NT2/D1 (cell line): ENCODE data around the gene PPY.

Experiments used
- DNase-seq: peaks from one replicate; pipeline ENCODE4 v3.0.0-alpha.2; 2011; ENCODE audit warnings: low read depth, low spot score
- H3K27me3 ChIP-seq: 2 replicates; pipeline ENCODE4 v1.6.0; 2011; ENCODE audit warnings: mild to moderate bottlenecking; ENCODE audit not compliant: insufficient read length, insufficient read depth
- H3K36me3 ChIP-seq: 2 replicates; pipeline ENCODE4 v1.6.1; 2011; ENCODE audit warnings: mild to moderate bottlenecking, low read length, mixed read lengths; ENCODE audit not compliant: insufficient read depth, insufficient read length
- H3K4me1 ChIP-seq: 2 replicates; pipeline ENCODE4 v1.5.1; 2011; ENCODE audit not compliant: insufficient read depth, insufficient read length
- H3K4me3 ChIP-seq: 2 replicates; pipeline ENCODE4 v1.5.1; 2011; ENCODE audit warnings: low read depth; ENCODE audit not compliant: insufficient read length
- H3K9ac ChIP-seq: 2 replicates; pipeline ENCODE4 v1.6.0; 2011; ENCODE audit warnings: low read depth; ENCODE audit not compliant: insufficient read length
- H3K9me3 ChIP-seq: 2 replicates; pipeline ENCODE4 v1.5.1; 2011; ENCODE audit warnings: mild to moderate bottlenecking, low read length; ENCODE audit not compliant: insufficient read depth
- SUZ12 ChIP-seq: IDR thresholded peaks from 2 replicates; pipeline ENCODE4 v1.6.1; 2011; ENCODE audit not compliant: insufficient read length, insufficient read depth; ENCODE audit errors: extremely low read depth
- YY1 ChIP-seq: IDR thresholded peaks from 2 replicates; pipeline ENCODE4 v1.6.1; 2011; ENCODE audit not compliant: insufficient read length, insufficient read depth
- ZNF274 ChIP-seq: IDR thresholded peaks from 2 replicates; pipeline ENCODE4 v1.6.1; 2011; ENCODE audit warnings: mild to moderate bottlenecking, low read depth, low read length

Gene PPY

DNA sequence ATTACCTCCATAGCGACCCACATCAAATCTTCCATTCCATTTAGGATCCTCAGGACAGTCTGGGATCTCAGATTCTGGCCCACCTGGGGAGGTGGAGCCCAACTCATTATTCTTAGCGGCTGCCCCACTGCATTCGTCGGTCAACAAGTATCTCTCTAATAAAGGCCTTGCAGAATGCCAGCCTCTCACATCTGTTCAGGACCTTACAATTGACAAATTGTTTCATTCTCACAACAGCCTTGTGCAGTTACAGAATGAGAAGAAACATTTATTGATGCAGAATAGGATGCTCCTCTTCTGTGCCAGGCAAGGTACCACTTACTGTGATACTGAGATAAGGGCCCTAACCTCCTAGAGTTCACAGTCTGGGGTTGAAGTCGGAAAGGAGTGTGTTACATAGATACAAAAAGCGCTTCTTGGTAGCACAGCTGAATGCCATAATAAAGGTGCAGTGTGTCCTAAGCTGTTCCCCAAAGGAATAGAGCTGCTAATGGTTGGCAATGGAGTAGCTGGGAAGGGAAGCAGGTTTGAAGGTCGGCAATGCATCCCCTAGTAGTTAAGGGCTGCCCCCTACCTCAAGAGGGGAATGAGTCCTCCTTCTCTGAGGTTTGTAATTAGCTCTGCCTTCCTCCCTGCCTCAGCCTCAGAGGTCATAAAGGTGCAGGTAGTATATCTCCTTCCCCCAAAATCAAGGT, 32.6 kb downstream of the PPY start:
- Histone ChIP-seq H3K4me1 (peaks cover 10% of the 10 kb centered on the region), H3K9me3 (no peaks in the 10 kb centered on the region), H3K4me3 (no peak overlapping the region), H3K36me3 (no peaks in the 10 kb centered on the region), H3K9ac (no peak overlapping the region), H3K27me3 (peaks cover 18% of the 10 kb centered on the region)
- no peak for DNase-seq
- TF ChIP-seq YY1 (no peak), ZNF274 (no peak), SUZ12 (no peak)

DNA sequence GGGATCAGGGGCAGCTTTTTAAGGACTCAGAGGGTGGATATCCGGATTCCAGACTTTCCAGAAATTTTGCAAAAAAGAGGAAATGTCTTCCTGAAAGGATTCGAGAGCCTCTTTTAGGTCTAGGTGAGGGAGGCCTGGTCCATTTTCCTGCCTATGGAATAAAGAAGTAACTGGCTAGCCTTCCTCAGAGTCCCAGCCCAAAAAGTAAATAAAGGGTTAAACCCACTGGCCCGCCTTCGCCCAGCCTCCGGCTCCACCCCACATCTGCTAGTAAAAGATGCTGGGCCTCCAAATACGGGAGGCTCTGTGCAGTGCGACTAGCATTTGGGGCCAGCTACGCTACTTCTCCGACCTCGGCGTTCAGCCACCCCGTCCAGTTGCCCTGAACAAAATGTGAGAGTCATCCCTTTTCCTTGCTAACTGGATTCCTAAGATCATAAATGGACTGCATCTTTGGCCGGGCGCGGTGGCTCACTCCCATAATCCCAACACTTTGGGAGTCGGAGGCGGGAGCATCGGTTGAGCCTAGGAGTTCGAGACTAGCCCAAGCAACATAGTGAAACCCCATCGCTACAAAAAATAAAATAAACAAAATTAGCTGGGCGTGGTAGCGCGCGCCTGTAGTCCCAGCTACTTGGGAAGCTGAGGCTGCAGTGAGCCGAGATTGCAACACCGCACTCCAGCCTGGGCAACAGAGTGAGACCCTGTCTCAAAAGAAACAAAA, 34.1 kb downstream of the PPY start:
- no peaks in the 10 kb centered on the region for H3K36me3 ChIP-seq
- peaks cover 10% of the 10 kb centered on the region for H3K4me1 ChIP-seq
- no peaks in the 10 kb centered on the region for H3K9me3 ChIP-seq
- no peak for TF ChIP-seq SUZ12
- TF ChIP-seq YY1 = no peak
- TF ChIP-seq ZNF274 = no peak
- H3K27me3 ChIP-seq = peaks cover 23% of the 10 kb centered on the region
- peak overlapping the region; percentile 53 for H3K9ac ChIP-seq
- peak; percentile 51 for DNase-seq
- H3K4me3 ChIP-seq = peak overlapping the region; percentile 70

- DNase-seq = peak; percentile 67
- H3K9me3 ChIP-seq = no peaks in the 10 kb centered on the region
- H3K36me3 ChIP-seq = no peaks in the 10 kb centered on the region
- H3K4me3 ChIP-seq = peak within 1 kb of the TSS; percentile 70
- H3K9ac ChIP-seq = peak within 1 kb of the TSS; percentile 75
- TF ChIP-seq SUZ12 = no peak
- no peak for TF ChIP-seq ZNF274
- no peak for TF ChIP-seq YY1
- peaks cover 10% of the 10 kb centered on the region for H3K4me1 ChIP-seq
- peaks cover 23% of the 10 kb centered on the region for H3K27me3 ChIP-seq
These were observed 34.8 kb downstream of the PPY start, which contains the start of gene MPP2 for GRCh38 chr17:43907425-43907981. TSS of gene MPP2 (minus strand) at chr17:43907536. CDS start at chr17:43904460, 3,076 bp downstream.

- DNase-seq = no peak
- H3K9me3 ChIP-seq = no peaks in the 10 kb centered on the region
- peaks cover 10% of the 10 kb centered on the region for H3K4me1 ChIP-seq
- TF ChIP-seq ZNF274 (no peak), SUZ12 (no peak), YY1 (no peak)
- H3K4me3 ChIP-seq = peak overlapping the region; percentile 70
- H3K9ac ChIP-seq = peak overlapping the region; percentile 75
- no peaks in the 10 kb centered on the region for H3K36me3 ChIP-seq
- peaks cover 23% of the 10 kb centered on the region for H3K27me3 ChIP-seq
These were observed 35.3 kb downstream of the PPY start for GRCh38 chr17:43906951-43907424.

DNA sequence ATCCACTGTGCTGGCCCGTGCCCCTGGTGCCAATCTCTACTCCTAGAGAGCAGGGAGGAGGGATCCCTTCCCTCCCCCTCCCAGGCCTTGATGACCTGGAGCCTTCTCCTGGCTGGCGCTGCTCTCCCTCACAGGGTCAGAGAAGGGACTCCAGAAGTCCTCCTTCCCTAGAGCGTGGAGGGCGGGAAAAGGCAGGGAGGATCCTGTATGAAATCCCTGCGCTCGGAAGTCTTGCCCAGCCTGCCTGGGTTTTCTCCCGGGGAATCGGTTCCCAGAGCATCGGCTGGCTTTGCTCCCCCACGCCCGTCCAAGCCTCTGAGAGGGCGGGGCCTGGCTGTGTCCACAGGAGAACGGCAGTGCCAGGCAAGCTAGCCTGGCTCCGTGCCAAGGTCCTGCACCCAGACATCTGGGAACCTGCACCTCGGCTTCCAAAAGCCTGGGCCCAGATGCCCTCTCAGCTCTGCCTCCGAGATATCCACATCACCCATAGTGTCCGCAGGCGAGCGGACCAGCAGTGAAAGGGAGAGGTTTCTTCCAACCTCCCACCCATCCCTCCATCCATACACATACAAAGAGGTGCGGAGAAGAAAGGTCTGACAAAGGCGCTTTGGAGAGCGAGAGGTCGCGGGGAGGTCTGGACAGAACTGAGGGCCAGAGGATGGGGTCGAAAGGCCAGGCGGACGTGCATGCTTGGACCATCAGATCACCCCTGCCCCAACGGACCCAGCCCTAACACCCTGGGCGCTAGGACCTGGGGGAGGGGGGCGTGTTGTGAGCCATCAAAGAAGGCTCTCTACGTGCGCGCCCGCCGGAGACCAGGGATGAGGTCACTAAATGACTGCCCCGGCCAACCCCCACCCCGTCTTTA, 36.1 kb downstream of the PPY start:
- H3K4me3 ChIP-seq = peak overlapping the region; percentile 70
- no peaks in the 10 kb centered on the region for H3K9me3 ChIP-seq
- H3K36me3 ChIP-seq = no peaks in the 10 kb centered on the region
- TF ChIP-seq YY1 (no peak), SUZ12 (no peak), ZNF274 (no peak)
- H3K27me3 ChIP-seq = peaks cover 29% of the 10 kb centered on the region
- H3K4me1 ChIP-seq = peaks cover 15% of the 10 kb centered on the region
- H3K9ac ChIP-seq = peak overlapping the region; percentile 44
- peak; percentile 48 for DNase-seq

DNA sequence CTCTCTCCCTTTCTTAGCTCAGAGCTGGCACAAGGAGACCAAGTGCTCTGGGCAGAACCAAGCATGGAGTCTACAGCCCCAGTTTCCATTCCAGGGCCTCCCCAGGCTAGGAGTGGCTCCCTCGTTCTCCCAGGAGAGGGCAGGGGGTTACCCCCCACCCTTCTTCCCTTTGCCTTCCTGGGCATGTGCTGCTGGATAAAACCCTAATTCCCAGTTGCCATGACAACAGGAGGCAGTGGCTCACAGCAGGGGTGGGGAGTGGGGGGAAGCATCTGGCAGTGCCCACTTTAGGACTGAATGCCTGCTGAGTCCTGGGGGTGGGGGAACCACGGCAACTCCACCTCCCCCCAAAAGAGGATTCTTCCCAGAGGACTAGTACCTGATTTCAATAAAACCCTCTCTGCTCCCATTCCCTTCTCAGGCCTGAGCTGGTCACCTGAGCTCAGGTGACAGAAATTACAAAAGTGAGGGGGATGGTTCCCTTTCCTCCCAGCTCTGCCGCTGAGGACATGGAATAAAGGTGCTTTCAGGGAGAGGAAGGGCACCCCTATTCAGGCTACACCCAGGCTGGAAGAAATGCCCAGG, 36.8 kb downstream of the PPY start:
- H3K27me3 ChIP-seq = peaks cover 33% of the 10 kb centered on the region
- H3K36me3 ChIP-seq = no peaks in the 10 kb centered on the region
- peak overlapping the region; percentile 44 for H3K9ac ChIP-seq
- H3K4me3 ChIP-seq = peak overlapping the region; percentile 70
- TF ChIP-seq ZNF274 = no peak
- no peak for TF ChIP-seq SUZ12
- no peak for TF ChIP-seq YY1
- peaks cover 19% of the 10 kb centered on the region for H3K4me1 ChIP-seq
- no peaks in the 10 kb centered on the region for H3K9me3 ChIP-seq
- no peak for DNase-seq
